Iris pigment epithelial cell (primary cell): Measurements from ENCODE around the gene SLC38A9.
"Not testable (repeated sequence)": the region's sequence is repeated elsewhere in the genome, so short reads cannot be mapped to it uniquely, and the experiment has no call there.

Experiments used
- DNase-seq: peaks from one replicate; pipeline ENCODE4 v3.0.0-alpha.2; 2011; ENCODE audit warnings: low read depth

SLC38A9 gene

GRCh38 chr5:55712023-55712859 is at the start of gene SLC38A9:
TSS of gene SLC38A9 (minus strand) at chr5:55712324. CDS start at chr5:55697958, 14,366 bp downstream.
- peak; percentile 95 for DNase-seq

GRCh38 chr5:55761721-55762120 is 49.6 kb upstream of the SLC38A9 start:
- DNase-seq: not testable (repeated sequence)

- DNase-seq: no peak
Observed at GRCh38 chr5:55758714-55759113, 46.6 kb upstream of the SLC38A9 start.

GRCh38 chr5:55758231-55758630 is 46.1 kb upstream of the SLC38A9 start:
- DNase-seq: no peak

- no peak for DNase-seq
Observed at GRCh38 chr5:55750499-55750898, 38.4 kb upstream of the SLC38A9 start.

GRCh38 chr5:55750063-55750462 is 37.9 kb upstream of the SLC38A9 start:
- DNase-seq: no peak

GRCh38 chr5:55749387-55749786 is 37.3 kb upstream of the SLC38A9 start:
- no peak for DNase-seq

- no peak for DNase-seq
Observed at GRCh38 chr5:55747778-55748318, 35.7 kb upstream of the SLC38A9 start.

- peak; percentile 12 for DNase-seq
Observed at GRCh38 chr5:55742778-55743177, 30.7 kb upstream of the SLC38A9 start.

- DNase-seq: no peak
Observed at GRCh38 chr5:55737793-55738192, 25.7 kb upstream of the SLC38A9 start, which contains the start of gene DDX4. TSS of gene DDX4 (plus strand) at chr5:55738061. CDS start at chr5:55738964, 903 bp downstream.

GRCh38 chr5:55734658-55735057 is 22.5 kb upstream of the SLC38A9 start:
- DNase-seq: no peak

GRCh38 chr5:55732585-55732984 is 20.5 kb upstream of the SLC38A9 start:
- no peak for DNase-seq

GRCh38 chr5:55731848-55732247 is 19.7 kb upstream of the SLC38A9 start:
- no peak for DNase-seq

- peak; percentile 4 for DNase-seq
Observed at GRCh38 chr5:55724281-55724680, 12.2 kb upstream of the SLC38A9 start.

- no peak for DNase-seq
Observed at GRCh38 chr5:55720188-55720703, 8.1 kb upstream of the SLC38A9 start.

- not testable (repeated sequence) for DNase-seq
Observed at GRCh38 chr5:55719026-55719425, 6.9 kb upstream of the SLC38A9 start.

- no peak for DNase-seq
Observed at GRCh38 chr5:55715519-55716078, 3.5 kb upstream of the SLC38A9 start.

GRCh38 chr5:55714749-55715148 is 2.6 kb upstream of the SLC38A9 start:
- no peak for DNase-seq

- DNase-seq: no peak
Observed at GRCh38 chr5:55714339-55714738, 2.2 kb upstream of the SLC38A9 start.

- peak; percentile 23 for DNase-seq
Observed at GRCh38 chr5:55713871-55714270, 1.7 kb upstream of the SLC38A9 start.

GRCh38 chr5:55711507-55712022 is 559 bp downstream of the SLC38A9 start:
- no peak for DNase-seq

GRCh38 chr5:55708732-55709131 is 3.4 kb downstream of the SLC38A9 start:
- DNase-seq: peak; percentile 23

- no peak for DNase-seq
Observed at GRCh38 chr5:55706230-55706629, 5.9 kb downstream of the SLC38A9 start.
